K562 treated with DMSO at 1 percent for 4 hours (cell line): ENCODE results near the gene TRPM7. TPM values are rescaled to one million over a fixed set of nuclear protein-coding genes. Genes with fewer than 3 reads are reported as not detected.

ENCODE experiments used
- total RNA-seq: library from RNA; unstranded; fragments of 300-600 nt; gene quantifications from 2 replicates; pipeline ENCODE4 v1.2.3, GENCODE V29; 2022; ENCODE audit not compliant: insufficient read depth

The TRPM7 gene
- total RNA-seq = 12.9 and 15.1 TPM in 2 replicates

GRCh38 chr15:50686469-50687301 is at the start of gene TRPM7:
TSS of gene TRPM7 (minus strand) at chr15:50686797. CDS start at chr15:50686533, 264 bp downstream.

GRCh38 chr15:50546566-50546965 is 140.0 kb downstream of the TRPM7 start, which contains the start of gene USP50:
TSS of gene USP50 (minus strand) at chr15:50546666. CDS start at chr15:50546525, 141 bp downstream.

Other genes with a start within 250 kb of the TRPM7 start
- gene USP50, start 140.1 kb downstream of the TRPM7 start, total RNA-seq = not detected in 2 replicates
- 33.9 and 47.4 TPM in 2 replicates for gene SPPL2A, start 78.9 kb upstream of the TRPM7 start, total RNA-seq
- gene AP4E1, start 221.9 kb upstream of the TRPM7 start, total RNA-seq = 3.3 and 4.4 TPM in 2 replicates